GM06990 (cell line): Measurements from ENCODE around the gene COL18A1.

ENCODE experiments used
- DNase-seq: peaks from one replicate; pipeline ENCODE4 v3.0.0-alpha.2; 2011; ENCODE audit not compliant: insufficient read length; ENCODE audit errors: extremely low read depth
- H3K27me3 ChIP-seq: replicated peaks from 2 replicates; pipeline ENCODE4 v1.6.0; 2011; ENCODE audit warnings: low read length; ENCODE audit not compliant: control insufficient read depth, insufficient read depth
- H3K36me3 ChIP-seq: 2 replicates; pipeline ENCODE4 v1.5.1; 2011; ENCODE audit warnings: low read length; ENCODE audit not compliant: control insufficient read depth, insufficient read depth
- H3K4me3 ChIP-seq: replicated peaks from 2 replicates; pipeline ENCODE4 v1.5.1; 2011; ENCODE audit warnings: low read depth, mild to moderate bottlenecking, control low read depth, low read length
- CTCF ChIP-seq: IDR thresholded peaks from 2 replicates; pipeline ENCODE4 v1.5.1; 2011; ENCODE audit warnings: low read length, control low read depth, mild to moderate bottlenecking, inconsistent platforms; ENCODE audit not compliant: insufficient read depth, poor library complexity, severe bottlenecking

Gene COL18A1

GRCh38 chr21:45470773-45471524 lies 66.0 kb downstream of the COL18A1 start:
- no peak for TF ChIP-seq CTCF
- DNase-seq, result no peak
- H3K36me3 ChIP-seq, result no peaks in the 10 kb centered on the region
- no peaks in the 10 kb centered on the region for H3K27me3 ChIP-seq
- no peak overlapping the region for H3K4me3 ChIP-seq

DNA sequence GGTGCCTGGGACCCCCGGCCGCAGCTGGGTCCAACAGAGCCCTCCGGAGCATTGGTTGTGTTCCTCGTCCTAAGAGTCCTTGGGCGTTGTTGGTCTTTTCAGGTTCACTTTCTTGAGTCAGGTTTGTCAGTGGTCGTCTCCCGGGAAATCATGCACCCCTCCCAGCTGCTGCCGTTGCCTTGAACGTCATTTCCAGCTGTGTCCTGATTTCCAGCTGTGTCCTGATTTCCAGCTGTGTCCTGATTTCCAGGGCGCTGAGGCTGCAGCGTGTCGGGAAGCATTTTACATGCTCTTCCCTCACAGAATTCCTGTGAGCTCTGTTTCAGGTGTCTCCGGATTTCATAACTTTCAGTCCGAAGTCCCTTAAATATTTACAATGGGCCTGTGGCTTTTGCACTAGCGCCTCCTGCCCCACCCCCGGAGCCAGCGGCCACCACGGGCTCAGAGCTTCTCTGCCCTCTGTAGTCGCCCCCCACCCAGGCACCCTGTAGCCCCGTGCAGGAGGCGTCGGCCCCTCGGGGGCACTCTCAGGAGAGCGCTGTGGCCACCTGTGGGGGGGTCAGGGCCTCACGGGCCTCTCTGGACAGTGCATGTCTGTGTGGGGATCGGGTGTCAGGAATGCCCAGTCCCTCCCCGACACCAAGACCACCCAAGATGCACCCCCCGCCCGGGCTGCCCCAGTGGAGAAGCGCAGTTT lies 66.7 kb downstream of the COL18A1 start:
- Histone ChIP-seq H3K36me3 (no peaks in the 10 kb centered on the region), H3K27me3 (no peaks in the 10 kb centered on the region), H3K4me3 (no peak overlapping the region)
- DNase-seq, result no peak
- no peak for TF ChIP-seq CTCF

DNA sequence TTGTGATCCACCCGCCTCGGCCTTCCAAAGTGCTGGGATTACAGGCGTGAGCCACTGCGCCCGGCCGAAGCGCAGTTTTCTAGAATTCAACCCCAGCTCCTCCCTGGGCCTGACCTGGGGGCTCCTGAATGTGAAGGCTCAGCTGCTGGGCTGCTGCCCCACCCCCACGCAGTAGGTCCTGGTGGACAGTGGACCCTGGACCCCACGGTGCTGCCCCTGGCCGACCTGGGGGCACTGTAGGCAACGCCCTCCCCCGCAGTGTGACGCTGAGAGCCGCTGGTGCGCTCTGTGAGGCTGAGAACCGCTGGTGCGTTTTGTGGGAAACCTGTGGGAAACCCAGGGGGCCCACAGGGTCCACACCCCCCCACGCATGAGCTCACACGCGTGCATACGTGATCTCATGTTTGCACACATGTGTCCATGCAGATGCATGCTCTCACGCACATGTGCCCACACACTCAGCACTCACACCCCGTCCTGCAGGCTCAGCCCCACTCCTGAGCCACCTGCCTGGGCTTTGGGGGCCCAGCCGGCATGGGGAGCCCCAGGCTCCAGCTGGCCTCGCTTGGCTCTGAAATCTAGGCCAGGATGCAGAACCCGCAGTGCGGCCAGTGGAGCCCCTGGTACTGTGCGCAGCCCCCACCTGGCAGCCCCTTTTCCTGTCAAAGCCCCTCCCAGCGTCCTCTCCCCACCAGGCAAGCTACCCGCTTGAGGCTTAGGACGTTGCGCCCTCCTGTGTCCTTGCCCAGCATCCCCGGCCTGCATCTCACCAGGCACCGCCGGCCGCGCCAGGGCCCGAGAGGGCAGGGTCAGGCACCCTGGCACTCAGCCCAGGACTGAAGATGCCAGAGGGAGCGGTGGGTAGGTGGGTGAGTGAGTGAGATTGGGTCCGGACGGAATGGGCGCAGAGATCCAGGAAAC lies 67.7 kb downstream of the COL18A1 start:
- H3K27me3 ChIP-seq, result no peaks in the 10 kb centered on the region
- no peak overlapping the region for H3K4me3 ChIP-seq
- TF ChIP-seq CTCF, result no peak
- H3K36me3 ChIP-seq, result no peaks in the 10 kb centered on the region
- DNase-seq, result no peak

GRCh38 chr21:45473496-45474322 lies 68.7 kb downstream of the COL18A1 start:
- no peak for DNase-seq
- Histone ChIP-seq H3K4me3 (no peak overlapping the region), H3K27me3 (no peaks in the 10 kb centered on the region), H3K36me3 (no peaks in the 10 kb centered on the region)
- TF ChIP-seq CTCF, result no peak

DNA sequence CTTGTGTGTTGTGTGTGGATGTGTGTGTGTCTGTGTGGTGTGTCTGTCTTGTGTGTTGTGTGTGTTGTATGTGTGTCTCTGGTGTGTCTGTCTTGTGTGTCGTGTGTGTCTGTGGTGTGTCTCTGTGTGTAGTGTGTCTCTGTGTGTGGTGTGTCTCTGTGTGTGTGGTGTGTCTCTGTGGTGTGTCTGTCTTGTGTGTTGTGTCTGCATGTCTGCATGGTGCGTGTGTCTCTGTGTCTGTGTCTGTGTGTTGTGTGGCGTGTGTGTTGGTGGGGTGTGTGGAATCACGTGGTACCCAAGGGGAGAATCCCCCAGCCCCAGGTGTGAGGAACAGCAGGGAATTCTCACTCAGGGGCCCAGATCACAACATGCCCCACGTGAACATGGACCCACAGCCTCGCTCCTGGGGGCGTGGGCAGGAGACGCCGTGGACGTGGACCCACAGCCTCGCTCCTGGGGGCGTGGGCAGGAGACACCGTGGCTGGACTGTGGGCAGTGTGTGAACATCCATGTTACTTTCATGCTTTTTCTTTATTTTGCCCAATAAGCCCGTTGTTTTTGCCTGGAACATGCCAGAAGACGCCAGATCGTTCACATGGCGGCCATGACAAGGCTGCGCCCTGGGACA lies 69.5 kb downstream of the COL18A1 start:
- no peaks in the 10 kb centered on the region for H3K36me3 ChIP-seq
- no peak for TF ChIP-seq CTCF

More for the DNA sequence above, 69.5 kb downstream of the COL18A1 start:
- no peak for DNase-seq
- Histone ChIP-seq H3K4me3 (no peak overlapping the region), H3K27me3 (no peaks in the 10 kb centered on the region)
